ENCODE data around the gene ATP8A2.

ATP8A2 gene

DNA sequence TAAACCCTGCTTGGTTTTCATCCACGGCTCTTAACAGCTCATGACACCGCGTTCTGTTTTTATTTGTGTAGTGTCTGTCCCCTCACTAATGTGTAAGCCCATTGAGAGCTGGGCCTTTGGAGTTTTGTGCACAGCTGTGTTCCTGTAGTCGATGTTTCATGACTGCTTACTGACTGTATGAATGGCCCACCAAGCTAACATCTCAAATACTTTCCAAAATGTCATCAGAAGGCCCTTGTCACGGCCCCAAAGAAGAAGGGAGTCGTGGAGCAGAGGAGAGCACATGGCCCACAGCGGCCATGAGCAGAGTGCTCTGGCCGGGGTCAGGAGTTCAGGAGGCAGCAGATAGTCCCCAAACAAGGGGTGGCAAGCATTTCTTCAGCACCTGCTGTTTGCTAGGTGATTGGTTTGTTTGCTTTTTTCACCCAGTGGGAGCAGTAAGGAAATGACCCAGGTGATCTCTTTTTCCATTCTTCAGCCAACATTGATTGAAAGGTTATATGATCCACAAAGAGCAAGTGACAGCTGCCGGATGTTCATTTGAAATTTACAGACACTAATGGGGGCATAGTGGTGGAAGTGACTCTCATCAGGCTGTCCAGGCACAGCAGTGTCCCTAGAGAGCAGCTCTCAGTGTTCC lies 315.2 kb downstream of the ATP8A2 start:
- no peak for DNase-seq (ENCODE audit: low read depth)

DNA sequence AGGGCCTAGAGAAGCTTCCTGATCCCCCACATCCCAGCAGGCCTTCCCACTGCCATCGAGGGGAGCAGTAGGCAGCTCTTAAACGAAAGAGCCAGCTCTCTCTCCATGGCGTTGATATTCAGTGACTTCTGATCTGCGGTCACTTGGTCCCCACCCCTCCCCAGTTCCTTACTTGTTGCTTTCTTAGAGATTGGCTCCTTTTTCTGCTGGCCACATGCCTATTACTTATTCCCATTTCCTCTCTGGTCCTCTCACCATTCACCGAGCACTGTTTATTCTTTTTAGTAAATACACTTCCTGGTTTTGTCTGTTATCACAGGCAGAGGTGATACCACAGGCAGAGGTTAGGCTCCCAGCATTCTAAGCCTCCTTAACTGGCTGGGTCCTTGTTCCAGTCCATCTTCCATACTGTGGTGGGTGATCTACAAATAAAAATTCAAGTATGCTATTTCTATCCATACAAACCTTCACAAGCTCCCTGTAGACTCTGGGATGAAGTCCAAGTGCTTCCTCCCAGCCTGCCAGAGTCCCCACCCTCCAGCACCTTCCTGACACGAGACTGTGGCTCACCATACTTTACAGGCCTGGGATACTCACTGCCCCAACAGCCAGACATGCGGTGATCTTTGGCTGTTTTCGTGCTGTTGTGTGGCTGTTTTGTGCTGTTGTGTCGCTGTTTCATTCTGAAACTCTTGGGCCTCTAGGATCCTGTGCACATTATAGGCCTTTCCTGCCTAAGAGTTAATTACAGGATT lies 315.9 kb downstream of the ATP8A2 start:
- no peak for DNase-seq (ENCODE audit: low read depth)

DNA sequence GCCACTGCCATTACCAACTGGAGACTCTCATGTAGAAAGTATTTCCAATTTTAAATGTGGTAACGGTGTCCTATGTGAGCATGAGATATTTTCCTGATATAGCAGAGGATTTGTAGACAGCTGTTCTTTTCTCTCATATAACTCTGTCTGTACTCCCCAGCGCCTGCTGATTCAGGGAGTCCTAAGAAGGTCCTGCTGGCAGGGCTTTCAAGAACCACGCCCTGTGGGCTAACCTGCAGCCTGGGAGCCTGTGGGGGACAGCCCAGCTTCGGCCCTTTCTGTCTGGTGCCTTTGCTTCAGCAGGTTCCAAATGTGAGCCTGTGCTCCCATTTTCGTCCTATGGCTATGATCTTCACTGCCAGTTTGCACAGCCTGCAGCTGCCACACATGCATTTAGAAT lies 316.8 kb downstream of the ATP8A2 start:
- no peak for DNase-seq (ENCODE audit: low read depth)

DNA sequence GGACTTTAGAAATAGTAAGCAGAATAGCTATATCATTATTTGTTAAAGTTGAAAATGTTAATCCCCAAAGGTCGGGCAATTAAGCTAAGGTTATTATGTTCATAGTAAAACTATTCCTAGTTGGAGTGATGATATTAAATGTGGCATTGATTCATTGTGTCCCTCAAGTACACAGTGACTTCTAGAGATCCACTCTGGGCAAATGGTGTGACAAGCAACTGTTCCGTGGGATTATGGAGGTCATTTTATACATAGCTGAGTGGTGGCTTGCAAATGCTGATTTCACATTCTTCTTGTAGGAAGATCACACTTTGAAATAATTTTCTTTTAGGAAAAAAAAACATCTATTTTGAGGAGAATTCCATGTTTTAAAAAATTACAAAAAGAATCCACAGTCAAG lies 317.8 kb downstream of the ATP8A2 start:
- no peak for DNase-seq (ENCODE audit: low read depth)

DNA sequence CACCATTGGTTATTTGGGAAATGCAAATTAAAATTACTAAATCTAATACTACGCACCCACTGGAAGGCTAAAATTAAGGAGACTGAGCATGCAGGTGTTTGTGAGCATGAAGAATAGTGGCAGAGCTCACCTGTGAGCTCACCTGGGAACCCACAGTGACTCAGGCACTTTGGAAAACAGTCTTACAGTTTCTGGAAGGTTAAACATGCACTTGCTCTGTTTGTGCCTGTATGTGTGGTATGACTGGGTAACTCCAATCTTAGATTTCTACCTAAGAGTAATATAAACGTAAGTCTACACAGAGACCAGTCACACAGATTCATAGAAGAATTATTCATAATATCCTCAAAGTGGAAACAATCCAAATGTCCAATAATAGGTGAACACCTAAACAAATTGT lies 318.8 kb downstream of the ATP8A2 start:
- DNase-seq (ENCODE audit: low read depth): no peak

DNA sequence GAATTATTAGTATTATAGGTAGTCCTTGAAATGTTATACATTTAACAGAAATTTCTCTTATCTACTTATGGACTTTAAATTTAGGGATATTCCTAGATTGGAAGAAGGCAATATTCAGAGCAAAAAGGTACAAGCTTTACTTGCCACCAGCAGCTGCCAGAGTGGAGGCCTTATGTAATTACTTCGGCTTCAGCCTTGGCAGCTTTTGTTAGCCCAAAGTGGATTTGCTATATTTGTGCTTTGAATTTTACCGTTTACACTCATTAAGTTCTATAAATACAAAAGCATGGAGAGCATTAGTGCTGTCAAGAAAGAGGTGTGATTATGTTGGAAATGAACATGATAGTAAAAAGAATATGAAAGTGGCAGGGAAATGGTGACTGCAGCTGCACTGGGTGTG lies 319.9 kb downstream of the ATP8A2 start:
- no peak for DNase-seq (ENCODE audit: low read depth)

DNA sequence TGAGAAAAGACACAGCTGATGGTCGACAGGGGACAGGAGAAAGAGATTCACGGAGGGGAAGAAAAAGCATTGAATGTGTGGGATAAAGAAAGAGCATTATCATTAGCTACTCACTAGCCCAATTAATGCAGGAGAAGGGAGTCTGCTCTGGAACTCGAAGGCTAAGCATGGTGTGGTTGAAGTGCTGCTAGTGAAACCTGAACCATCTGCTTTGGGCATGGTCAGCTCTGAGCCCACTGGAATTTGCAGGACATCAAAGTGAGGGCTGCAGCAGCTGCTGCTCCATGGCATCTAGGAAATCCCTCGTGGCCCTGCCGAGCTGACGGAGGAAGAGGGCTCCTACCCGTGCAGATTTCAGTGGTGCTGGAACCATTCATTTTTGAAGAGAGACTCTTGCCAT lies 320.3 kb downstream of the ATP8A2 start:
- no peak for DNase-seq (ENCODE audit: low read depth)

DNA sequence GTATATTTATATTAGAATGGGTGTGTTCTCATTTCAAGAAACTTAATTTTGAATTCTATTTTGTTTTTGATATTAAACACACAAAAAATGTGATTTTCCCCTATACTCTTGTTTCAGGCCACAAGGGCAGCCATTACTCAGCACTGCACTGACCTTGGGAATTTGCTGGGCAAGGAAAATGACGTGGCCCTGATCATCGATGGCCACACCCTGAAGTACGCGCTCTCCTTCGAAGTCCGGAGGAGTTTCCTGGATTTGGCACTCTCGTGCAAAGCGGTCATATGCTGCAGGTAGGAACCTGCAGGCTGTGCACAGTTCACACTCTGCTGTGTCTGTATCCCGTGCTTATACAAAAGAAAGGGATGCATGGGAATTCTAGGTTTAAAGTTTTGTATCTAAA lies 327.3 kb downstream of the ATP8A2 start:
- DNase-seq (ENCODE audit: low read depth): no peak

DNA sequence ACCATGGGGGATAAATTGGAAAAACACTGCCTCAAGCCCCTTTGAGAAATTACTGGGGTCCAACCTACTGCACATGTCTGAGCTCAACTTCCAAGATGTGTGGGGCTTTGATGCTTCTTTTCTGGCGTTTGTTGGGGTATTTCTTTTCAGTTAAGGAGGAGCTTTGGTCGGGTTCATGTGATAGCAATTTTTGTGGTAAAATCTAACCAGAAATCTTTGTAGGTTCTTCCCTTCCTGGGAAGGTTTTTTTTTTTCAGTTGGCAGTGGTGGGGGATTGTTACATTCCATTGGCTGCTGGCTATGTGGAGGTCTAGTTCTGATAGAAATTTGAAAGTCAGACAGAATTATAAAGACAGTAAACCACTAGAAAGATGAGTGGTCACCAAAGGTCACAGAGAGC lies 327.8 kb downstream of the ATP8A2 start:
- DNase-seq (ENCODE audit: low read depth): no peak

DNA sequence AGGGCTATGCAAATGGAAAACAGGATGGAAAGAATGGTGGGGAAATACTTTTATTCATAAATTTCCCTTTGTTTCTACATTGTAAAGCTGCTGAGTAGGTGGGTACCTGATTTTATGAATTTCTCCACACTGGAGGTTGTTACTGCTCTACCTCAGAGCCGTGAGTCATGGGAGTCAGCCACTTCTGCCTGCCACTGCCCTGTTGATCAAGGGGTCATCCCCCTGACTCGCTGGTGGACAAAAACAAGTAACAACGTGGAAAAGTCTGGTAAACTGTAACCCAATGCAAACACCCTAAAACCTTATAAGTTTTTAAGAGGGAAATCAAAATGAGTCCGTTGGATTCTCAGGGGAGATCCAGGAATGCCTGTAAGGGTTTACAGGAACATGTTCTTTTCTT lies 329.5 kb downstream of the ATP8A2 start:
- no peak for DNase-seq (ENCODE audit: low read depth)

DNA sequence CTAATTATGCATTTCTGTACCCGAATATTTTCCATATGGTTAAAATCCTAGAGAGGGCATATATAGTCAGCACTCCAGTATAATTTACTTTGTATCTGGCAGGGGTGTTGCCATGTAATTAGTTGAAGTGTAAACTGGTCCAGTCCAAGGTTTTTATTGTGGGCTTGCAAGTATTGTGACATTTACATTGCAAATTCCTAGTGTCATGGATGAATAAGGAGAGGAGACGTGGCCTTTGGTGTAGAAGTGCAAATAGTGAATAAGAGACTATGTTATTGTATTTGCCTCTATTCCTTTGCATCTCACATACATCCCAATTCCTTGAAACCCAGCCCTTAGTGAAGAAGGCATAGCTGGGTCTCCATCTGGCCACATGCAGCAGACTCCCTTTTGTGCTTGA lies 330.6 kb downstream of the ATP8A2 start:
- DNase-seq (ENCODE audit: low read depth): no peak

DNA sequence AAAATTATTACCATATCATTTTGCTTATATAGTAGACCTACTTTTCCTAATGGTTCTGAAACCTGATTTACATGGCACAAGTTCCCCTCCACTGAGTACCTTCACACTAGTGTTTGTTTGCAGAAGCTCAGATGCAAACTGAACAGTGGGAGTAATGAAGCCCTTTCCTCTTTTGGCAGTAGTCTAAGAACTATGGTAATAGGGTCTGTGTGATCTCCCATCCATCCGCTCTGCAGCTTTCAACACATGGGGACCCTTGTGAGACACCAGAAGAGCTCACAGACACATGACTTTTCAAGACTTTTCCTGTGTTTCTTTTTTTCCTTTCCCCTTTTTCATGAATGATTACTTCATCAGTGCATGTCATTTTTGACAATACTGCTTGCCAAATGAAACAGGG lies 336.0 kb downstream of the ATP8A2 start:
- no peak for DNase-seq (ENCODE audit: low read depth)

DNA sequence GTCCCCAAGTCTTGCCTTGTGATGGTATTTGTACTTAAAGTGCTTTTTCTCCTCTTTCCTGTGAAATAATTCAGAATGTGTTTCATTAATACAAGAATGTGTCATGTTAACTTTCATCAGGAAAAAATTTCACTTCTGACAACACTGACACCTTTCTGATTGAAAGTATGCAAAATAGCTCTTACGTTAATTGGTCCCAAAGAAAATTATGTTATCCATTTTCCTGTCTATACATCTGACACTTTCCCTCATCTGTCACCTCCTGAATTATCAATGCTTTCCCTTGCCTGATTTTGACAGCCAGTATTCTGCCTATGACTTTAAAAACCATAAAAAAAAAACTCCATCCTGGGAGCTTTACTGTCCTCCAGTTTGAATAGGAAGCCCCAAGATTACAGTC lies 336.5 kb downstream of the ATP8A2 start:
- DNase-seq (ENCODE audit: low read depth): no peak

DNA sequence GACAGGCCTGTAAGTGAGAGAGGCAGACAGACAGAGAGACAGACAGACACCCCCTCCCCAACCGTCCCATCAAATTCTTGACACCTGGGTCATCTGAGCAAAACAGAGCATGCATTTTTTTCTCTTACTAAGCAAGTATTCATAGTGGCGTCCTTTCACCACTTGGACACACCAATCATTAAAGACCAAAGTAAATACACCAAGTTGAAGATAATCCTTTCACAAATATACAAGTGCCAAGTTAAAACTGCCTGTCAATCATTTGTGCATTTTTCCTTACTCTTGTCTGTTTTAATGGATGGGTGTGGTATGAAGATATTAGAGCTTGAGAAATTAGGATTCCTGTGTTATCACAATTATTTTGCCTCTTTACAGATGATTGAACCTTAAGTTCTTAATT lies 337.3 kb downstream of the ATP8A2 start:
- DNase-seq (ENCODE audit: low read depth): no peak

DNA sequence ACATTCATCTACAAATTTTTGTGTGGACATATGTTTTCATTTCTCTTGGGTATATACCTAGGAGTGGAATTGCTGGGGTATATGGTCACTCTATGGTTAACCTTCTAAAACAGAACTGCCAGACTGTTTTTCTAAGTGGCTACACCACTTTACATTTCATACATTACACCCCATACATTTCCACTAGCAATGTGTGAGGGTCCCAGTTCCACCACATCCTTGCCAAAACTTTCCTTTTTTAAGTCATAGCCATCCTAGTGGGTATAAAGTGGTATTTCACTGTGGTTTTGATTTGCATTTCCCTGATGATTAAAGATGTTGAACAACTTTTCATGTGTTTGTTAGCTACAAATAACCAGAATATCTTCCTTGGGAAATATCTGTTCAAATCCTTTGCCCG lies 344.0 kb downstream of the ATP8A2 start:
- no peak for DNase-seq (ENCODE audit: low read depth)

DNA sequence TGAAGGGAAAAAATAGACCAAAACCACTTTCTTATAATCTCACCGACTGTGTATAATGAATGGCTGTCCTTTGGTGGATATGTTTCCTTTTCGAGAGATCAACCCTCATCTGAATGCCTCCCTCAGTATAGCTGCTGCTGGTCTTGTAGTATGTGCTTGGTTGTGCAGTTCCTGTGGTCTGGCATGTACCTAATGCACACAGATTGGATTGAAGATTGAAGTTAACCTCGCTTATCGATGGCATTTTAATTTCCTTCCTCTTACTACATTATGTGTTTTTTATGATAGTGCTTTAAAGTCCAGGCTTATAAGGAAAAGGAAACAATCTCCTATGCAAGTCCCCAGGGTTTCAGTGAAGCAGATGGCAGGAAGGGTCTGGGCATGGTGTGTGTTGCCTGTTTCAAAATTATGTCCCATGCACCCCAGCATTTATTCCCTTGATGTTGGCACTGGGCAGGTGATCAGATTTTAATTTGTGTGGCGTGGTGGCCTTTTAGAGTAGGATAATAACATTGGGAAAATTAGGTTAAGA lies 346.0 kb downstream of the ATP8A2 start:
- DNase-seq (ENCODE audit: low read depth): no peak

DNA sequence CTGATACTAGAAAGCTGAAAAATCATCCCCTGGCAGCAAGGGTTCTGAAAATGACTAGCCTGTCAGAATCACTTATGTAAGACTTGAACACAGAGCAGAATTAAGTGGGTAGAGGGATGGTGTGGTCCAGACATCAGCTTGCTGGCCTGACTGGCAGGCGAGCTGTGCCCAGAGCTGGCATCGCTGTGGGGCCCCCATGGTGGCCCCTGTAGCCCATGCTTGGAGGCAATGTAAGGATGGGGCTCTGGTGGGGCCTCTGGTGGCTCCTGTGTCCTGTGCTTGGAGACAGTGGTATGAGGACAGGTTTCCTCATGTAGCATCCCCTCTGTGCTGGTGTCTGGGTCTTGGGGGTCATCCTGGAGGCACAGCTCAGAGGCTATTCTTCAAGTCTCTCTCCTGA lies 347.9 kb downstream of the ATP8A2 start:
- no peak for DNase-seq (ENCODE audit: low read depth)

DNA sequence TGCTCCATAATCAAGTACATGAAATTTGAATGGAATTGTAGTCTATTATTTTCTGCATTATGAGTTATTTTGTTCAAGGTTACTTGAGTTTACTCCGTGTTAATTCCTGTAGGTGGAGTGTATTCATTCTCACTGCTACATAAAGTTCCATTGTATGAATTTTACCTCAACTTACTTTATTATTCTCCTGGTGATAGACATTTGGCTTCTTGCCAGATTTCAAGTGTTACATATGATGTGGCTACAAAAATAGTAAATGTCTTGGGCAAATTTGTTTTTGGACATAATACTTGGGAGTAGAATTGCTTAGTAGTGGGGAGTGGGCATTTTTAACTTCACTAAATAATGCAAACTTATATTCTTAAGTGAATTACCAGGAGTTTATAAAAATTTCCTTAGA lies 351.1 kb downstream of the ATP8A2 start:
- no peak for DNase-seq (ENCODE audit: low read depth)

DNA sequence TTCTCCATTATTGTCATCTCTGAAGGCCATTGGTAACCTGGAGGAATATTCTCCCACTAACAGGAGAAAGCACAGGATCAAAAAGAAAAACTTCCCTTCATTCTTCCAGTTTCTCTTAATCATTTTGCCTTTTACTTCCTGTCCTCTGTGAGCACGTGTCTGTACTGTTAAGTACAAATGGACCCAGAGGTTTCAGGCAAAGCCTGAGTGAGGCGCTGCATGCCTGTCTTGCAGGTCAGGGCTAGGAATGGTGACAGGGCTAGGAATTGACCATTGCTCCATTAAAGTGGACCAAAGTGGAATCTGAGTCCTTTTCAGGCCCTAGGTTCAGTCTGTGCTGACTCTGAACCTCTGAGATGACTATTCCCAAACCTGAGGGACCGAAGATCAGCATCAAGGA lies 353.3 kb downstream of the ATP8A2 start:
- DNase-seq (ENCODE audit: low read depth): no peak

DNA sequence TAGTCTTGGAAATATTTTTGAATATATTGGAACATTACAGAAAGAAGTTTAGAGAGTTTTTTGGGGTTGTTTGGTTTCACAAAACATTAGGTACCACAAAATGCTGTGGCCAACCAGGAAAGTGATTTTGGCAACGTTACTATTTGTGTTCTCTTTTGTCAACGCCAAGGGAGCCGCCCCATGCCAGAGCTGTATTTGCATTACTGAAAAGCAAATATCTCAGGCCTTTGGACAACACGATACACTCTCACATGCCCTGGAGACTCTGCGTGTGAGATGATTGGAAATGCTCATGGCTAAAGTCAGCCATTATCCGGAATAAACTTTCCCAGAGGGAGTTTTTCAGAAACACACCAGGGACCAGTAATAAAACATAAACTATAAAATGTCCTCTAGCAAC lies 355.5 kb downstream of the ATP8A2 start:
- no peak for DNase-seq (ENCODE audit: low read depth)

DNA sequence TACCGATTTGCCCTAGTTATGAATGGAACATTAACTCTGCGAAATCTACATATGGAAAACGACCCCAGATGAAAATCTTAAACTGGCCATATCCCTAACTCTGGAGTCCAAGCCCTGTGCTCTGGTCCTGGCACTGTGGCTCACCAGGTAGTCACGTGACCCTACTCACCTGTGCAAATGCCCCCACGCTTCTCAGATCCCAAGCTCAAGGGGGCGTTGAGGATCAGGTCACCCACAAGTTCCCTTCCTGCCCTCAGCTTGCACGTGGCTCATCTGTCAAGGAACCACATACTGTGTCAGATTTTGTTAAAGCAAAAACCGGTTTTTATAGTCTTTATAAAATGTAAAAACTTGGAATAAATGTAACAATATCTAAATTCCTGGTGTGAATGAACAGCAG lies 356.0 kb downstream of the ATP8A2 start:
- no peak for DNase-seq (ENCODE audit: low read depth)

DNA sequence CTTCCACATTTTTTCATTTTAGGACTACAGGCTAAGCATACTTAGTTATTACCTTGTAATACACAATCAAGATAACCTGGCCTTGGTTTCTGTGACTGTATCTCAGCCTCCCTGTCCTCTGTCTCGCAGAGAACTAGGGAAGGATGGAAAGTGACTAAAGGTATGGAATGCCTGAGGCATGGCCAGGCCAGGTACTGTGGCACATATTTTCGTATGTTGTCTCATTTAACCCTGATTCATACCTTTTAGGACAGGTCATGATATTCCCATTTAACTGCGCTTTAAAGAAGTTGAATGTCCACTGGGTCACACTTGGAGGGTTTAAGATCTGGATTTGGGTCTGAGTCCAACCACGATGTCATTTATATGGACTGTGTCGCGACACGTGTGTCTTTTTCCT lies 357.4 kb downstream of the ATP8A2 start:
- no peak for DNase-seq (ENCODE audit: low read depth)

DNA sequence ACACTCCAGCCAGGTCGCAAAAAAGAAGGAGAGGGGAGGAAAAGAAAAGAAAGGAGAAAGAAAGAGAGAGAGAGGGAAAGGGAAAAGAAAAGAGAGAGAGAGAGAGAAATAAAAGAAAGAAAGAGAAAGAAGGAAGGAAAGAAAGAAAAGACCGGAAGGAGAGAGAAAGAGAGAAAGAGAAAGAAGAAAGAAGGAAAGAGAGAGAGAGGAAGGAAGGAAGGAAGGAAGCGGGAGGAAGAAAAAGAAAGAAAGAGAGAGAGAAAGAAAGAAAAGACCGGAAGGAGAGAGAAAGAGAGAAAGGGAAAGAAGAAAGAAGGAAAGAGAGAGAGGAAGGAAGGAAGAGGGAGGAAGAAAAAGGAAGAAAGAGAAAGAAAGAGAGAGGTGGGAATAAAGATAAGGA lies 359.3 kb downstream of the ATP8A2 start:
- DNase-seq (ENCODE audit: low read depth): no peak

DNA sequence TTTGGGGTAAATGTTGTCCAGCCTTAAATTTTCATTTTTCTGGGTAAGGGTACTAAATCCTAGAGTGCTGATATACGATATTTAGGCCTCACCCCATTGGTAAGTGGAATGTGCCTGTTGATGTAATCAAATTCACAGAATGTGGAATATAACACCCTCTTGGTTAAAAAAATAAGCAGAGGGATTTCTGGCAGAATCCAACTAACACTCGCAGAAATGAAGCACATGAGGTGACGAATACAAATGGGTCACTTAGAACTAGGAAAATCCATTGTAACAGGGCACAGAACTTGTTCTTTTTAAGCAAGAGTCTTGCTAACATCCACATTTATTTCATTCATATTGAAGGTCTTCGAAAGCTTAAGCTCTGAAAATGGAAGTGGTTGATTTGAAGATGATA lies 359.8 kb downstream of the ATP8A2 start:
- no peak for DNase-seq (ENCODE audit: low read depth)

Data from stimulated activated CD8-positive, alpha-beta memory T cell treated with anti-CD3 and anti-CD28 coated beads, Interleukin-12 subunit alpha, Interleukin-12 subunit beta, amount 100 ng/mL, for 4 hours (primary cell).